Spleen (tissue), 7 donors: Measurements from ENCODE around the gene ERH.

ENCODE experiments used
- CTCF ChIP-seq, 11 experiments: fragments of 200-600 bp in 7 of 11; fragments of 450-650 bp in 4 of 11; sonication (generic) in 4 of 11; IDR thresholded peaks in 8 of 11; conservative IDR thresholded peaks in 3 of 11; 1 replicate in 7 of 11; 2 replicates in 4 of 11; pipeline versions ENCODE4 v1.4.0 to v1.8.0; 2016 to 2021; ENCODE audit warnings: antibody characterized with exemption in 11 of 11, inconsistent platforms in 4 of 11, mild to moderate bottlenecking in 1 of 11
- POLR2A ChIP-seq, 3 donors: fragments of 450-650 bp; IDR thresholded peaks; one replicate each; pipeline ENCODE4 v1.5.1; 2017; ENCODE audit warnings: antibody characterized with exemption in 3 of 3, mild to moderate bottlenecking in 1 of 3
- donor health status: DM: no; HTN: no; CAD: no; lungs with moderate emphysema.
- donor health status: DM: no; HTN: no; CAD: no.
- donor health status: DM: no; HTN: no; CAD: no.

GRCh38 chr14:69366069-69366468 is 32.0 kb downstream of the ERH start:
- no peak for TF ChIP-seq CTCF (IDR thresholded peaks at IDR 0.05 in 8 of 11, conservative IDR thresholded peaks at IDR 0.05 in 3 of 11)
- TF ChIP-seq POLR2A (IDR thresholded peaks at IDR 0.05), result no peak
